ENCODE results near the gene ACOXL. TPM values are rescaled to one million over a fixed set of nuclear protein-coding genes. Genes with fewer than 3 reads are reported as not detected.
A peak's percentile ranks its signal among the peaks of the same experiment; 100 is the strongest.

ACOXL gene
- total RNA-seq, 2 donors from 2014 or later: 11.7 to 12.3 TPM

- Histone ChIP-seq H3K4me3 (ENCODE audit: low read length) (no peak overlapping the region), H3K27me3 (ENCODE audit: control insufficient read depth, insufficient read depth, low read length, poor library complexity, severe bottlenecking) (no peaks in the 10 kb centered on the region), H3K9me3 (ENCODE audit: control insufficient read depth, low read length) (no peaks in the 10 kb centered on the region), H3K4me1 (ENCODE audit: control insufficient read depth, insufficient read depth, low read length) (peaks cover 19% of the 10 kb centered on the region), H3K27ac (ENCODE audit: low read depth, low read length) (no peak overlapping the region), H3K36me3 (ENCODE audit: control insufficient read depth, insufficient read depth, low read length) (peaks cover 16% of the 10 kb centered on the region), H3K9ac (ENCODE audit: extremely low read depth, low read length, poor library complexity, severe bottlenecking) (no peak overlapping the region)
- 92 to 97% methylated on average over 4 to 9 of the region's 9 CpGs for WGBS, 2 experiments (ENCODE audit: insufficient coverage in 1 of 2, insufficient read length in 1 of 2)
- peaks cover 56% of the 10 kb centered on the region for H3K4me1 Mint-ChIP-seq
- H3K9me3 Mint-ChIP-seq: no peaks in the 10 kb centered on the region
- peak; percentile 26 for DNase-seq
- peaks cover 15% of the 10 kb centered on the region for H3K36me3 Mint-ChIP-seq (ENCODE audit: low read depth)
- no peaks in the 10 kb centered on the region for H3K27me3 Mint-ChIP-seq (ENCODE audit: insufficient read depth)
- no peak overlapping the region for H3K27ac Mint-ChIP-seq
- no peak for TF ChIP-seq CTCF (conservative IDR thresholded peaks at IDR 0.05)
- no peak overlapping the region for H3K4me3 Mint-ChIP-seq
Observed at GRCh38 chr2:111167076-111167862, 434.9 kb downstream of the ACOXL start.

GRCh38 chr2:111167863-111168162 lies 435.4 kb downstream of the ACOXL start:
- TF ChIP-seq CTCF (conservative IDR thresholded peaks at IDR 0.05): no peak

More at GRCh38 chr2:111167863-111168162, 435.4 kb downstream of the ACOXL start:
- 90 to 96% methylated on average over 4 of the region's 4 CpGs for WGBS, 2 experiments (ENCODE audit: insufficient coverage in 1 of 2, insufficient read length in 1 of 2)
- Mint-ChIP-seq H3K27ac (no peak overlapping the region), H3K9me3 (no peaks in the 10 kb centered on the region), H3K36me3 (ENCODE audit: low read depth) (peaks cover 15% of the 10 kb centered on the region), H3K27me3 (ENCODE audit: insufficient read depth) (no peaks in the 10 kb centered on the region), H3K4me3 (no peak overlapping the region), H3K4me1 (peaks cover 51% of the 10 kb centered on the region)
- H3K27ac ChIP-seq (ENCODE audit: low read depth, low read length): no peak overlapping the region
- H3K4me3 ChIP-seq (ENCODE audit: low read length): no peak overlapping the region
- no peak overlapping the region for H3K9ac ChIP-seq (ENCODE audit: extremely low read depth, low read length, poor library complexity, severe bottlenecking)
- no peak for DNase-seq
- H3K36me3 ChIP-seq (ENCODE audit: control insufficient read depth, insufficient read depth, low read length): peaks cover 16% of the 10 kb centered on the region
- no peaks in the 10 kb centered on the region for H3K27me3 ChIP-seq (ENCODE audit: control insufficient read depth, insufficient read depth, low read length, poor library complexity, severe bottlenecking)
- no peaks in the 10 kb centered on the region for H3K9me3 ChIP-seq (ENCODE audit: control insufficient read depth, low read length)
- peaks cover 13% of the 10 kb centered on the region for H3K4me1 ChIP-seq (ENCODE audit: control insufficient read depth, insufficient read depth, low read length)

Other genes starting within 250 kb of the ACOXL start
- gene RGPD6, start 155.4 kb upstream of the ACOXL start, total RNA-seq: 10 to 100 TPM; 33.7 to 58.0 TPM
- gene BUB1, start 54.5 kb upstream of the ACOXL start, total RNA-seq: 100 to 1,000 TPM in 1 of 2 donors, 10 to 100 TPM in 1; 68.3 to 118 TPM